Neural cell (in vitro differentiated cells): ENCODE data around the gene CACNB2. TPM values are rescaled to one million over a fixed set of nuclear protein-coding genes. Genes with fewer than 3 reads are reported as not detected.

Experiments used
- H2AFZ ChIP-seq: fragments of 200-600, 300-800 bp; sonication (generic), shearing (Covaris generic); 2 replicates; pipeline ENCODE4 v1.6.0; 2014; ENCODE audit warnings: low read depth, mild to moderate bottlenecking, antibody characterized with exemption, low read length, moderate library complexity
- H3F3A ChIP-seq: fragments of 200-600 bp; shearing (Covaris generic); 2 replicates; pipeline ENCODE4 v1.6.1; 2016; ENCODE audit warnings: mild to moderate bottlenecking, moderate library complexity, mixed read lengths, antibody characterized with exemption, low read length; ENCODE audit not compliant: insufficient read depth, poor library complexity, severe bottlenecking
- H3K27ac ChIP-seq: fragments of 200-600, 300-800 bp; sonication (generic), shearing (Covaris generic); 2 replicates; pipeline ENCODE4 v1.5.1; 2014; ENCODE audit warnings: mild to moderate bottlenecking, low read length, moderate library complexity
- H3K27me3 ChIP-seq: fragments of 300-800, 200-600 bp; sonication (generic), shearing (Covaris generic); 2 replicates; pipeline ENCODE4 v1.6.0; 2014; ENCODE audit warnings: mild to moderate bottlenecking, low read depth, low read length, moderate library complexity; ENCODE audit not compliant: insufficient read depth
- H3K36me3 ChIP-seq: fragments of 300-800, 200-600 bp; sonication (generic), shearing (Covaris generic); 2 replicates; pipeline ENCODE4 v1.5.1; 2014; ENCODE audit warnings: mild to moderate bottlenecking, antibody characterized with exemption, low read length, moderate library complexity; ENCODE audit not compliant: insufficient read depth
- H3K4me2 ChIP-seq: fragments of 300-800, 200-600 bp; sonication (generic), shearing (Covaris generic); 2 replicates; pipeline ENCODE4 v1.6.0; 2014; ENCODE audit warnings: mild to moderate bottlenecking, low read length
- H3K4me3 ChIP-seq: fragments of 300-800, 200-600 bp; sonication (generic), shearing (Covaris generic); 2 replicates; pipeline ENCODE4 v1.5.1; 2014; ENCODE audit warnings: mild to moderate bottlenecking, low read length, moderate library complexity
- H3K79me2 ChIP-seq: fragments of 200-600 bp; shearing (Covaris generic); replicated peaks from 2 replicates; pipeline ENCODE4 v1.6.0; 2014; ENCODE audit warnings: mild to moderate bottlenecking, low read length, moderate library complexity; ENCODE audit not compliant: insufficient read depth
- H3K9ac ChIP-seq: fragments of 300-800, 200-600 bp; sonication (generic), shearing (Covaris generic); 2 replicates; pipeline ENCODE4 v1.6.1; 2016; ENCODE audit warnings: mild to moderate bottlenecking, low read length, mixed read lengths
- H3K9me2 ChIP-seq: fragments of 200-600 bp; shearing (Covaris generic); 2 replicates; pipeline ENCODE4 v1.6.1; 2016; ENCODE audit warnings: mild to moderate bottlenecking, low read length, mixed read lengths; ENCODE audit not compliant: insufficient read depth
- H3K9me3 ChIP-seq: fragments of 200-600, 300-800 bp; sonication (generic), shearing (Covaris generic); 2 replicates; pipeline ENCODE4 v1.6.1; 2016; ENCODE audit warnings: mild to moderate bottlenecking, mixed run types, low read length, moderate library complexity, mixed read lengths
- H4K20me1 ChIP-seq: fragments of 200-600 bp; shearing (Covaris generic); 2 replicates; pipeline ENCODE4 v1.6.1; 2016; ENCODE audit warnings: mild to moderate bottlenecking, mixed run types; ENCODE audit not compliant: insufficient read depth
- EP300 ChIP-seq: fragments of 450-650 bp; conservative IDR thresholded peaks from 2 replicates; pipeline ENCODE4 v1.6.1; 2014; ENCODE audit warnings: antibody characterized with exemption, mild to moderate bottlenecking, moderate library complexity; ENCODE audit not compliant: poor library complexity, severe bottlenecking
- EZH2 ChIP-seq: fragments of 200-600, 300-800 bp; shearing (Covaris generic), sonication (generic); IDR thresholded peaks from 2 replicates; pipeline ENCODE4 v1.6.1; 2014; ENCODE audit warnings: antibody characterized with exemption, low read length, borderline replicate concordance, mild to moderate bottlenecking; ENCODE audit not compliant: insufficient read depth, poor library complexity, severe bottlenecking
- MXI1 ChIP-seq: fragments of 450-650 bp; conservative IDR thresholded peaks from 2 replicates; pipeline ENCODE4 v1.6.1; 2014; ENCODE audit warnings: antibody characterized with exemption, mild to moderate bottlenecking; ENCODE audit not compliant: poor library complexity, severe bottlenecking
- POLR2AphosphoS5 ChIP-seq: IDR thresholded peaks from 2 replicates; pipeline ENCODE4 v1.6.1; 2012
- RAD21 ChIP-seq: fragments of 450-650 bp; conservative IDR thresholded peaks from 2 replicates; pipeline ENCODE4 v1.6.1; 2014; ENCODE audit warnings: antibody characterized with exemption, mild to moderate bottlenecking, moderate library complexity
- SMC3 ChIP-seq: fragments of 450-650 bp; conservative IDR thresholded peaks from 2 replicates; pipeline ENCODE4 v1.6.1; 2014; ENCODE audit warnings: antibody characterized with exemption, mild to moderate bottlenecking, moderate library complexity; ENCODE audit not compliant: poor library complexity
- TAF1 ChIP-seq: IDR thresholded peaks from 2 replicates; pipeline ENCODE4 v1.6.1; 2012; ENCODE audit warnings: low read depth
- polyA plus RNA-seq: library from polyadenylated mRNA; depleted of rRNA; stranded (reverse); fragments of >200 nt; gene quantifications from 2 replicates; pipeline ENCODE4 v1.2.3, GENCODE V29; 2014
- TF ChIP-seq, protein P1 (sequence below): IDR thresholded peaks from 2 replicates; pipeline ENCODE4 v1.6.1; 2012; ENCODE audit warnings: borderline replicate concordance
- TF ChIP-seq, protein P2 (sequence below): fragments of 450-650 bp; IDR thresholded peaks from 2 replicates; pipeline ENCODE4 v1.5.1; 2014; ENCODE audit warnings: antibody characterized with exemption, mild to moderate bottlenecking, moderate library complexity; ENCODE audit not compliant: poor library complexity, severe bottlenecking

Gene CACNB2
- polyA plus RNA-seq, 1 donor from 2014 or later, result 14.3 TPM

GRCh38 chr10:18294633-18295032 is 154.4 kb downstream of the CACNB2 start:
- Histone ChIP-seq H4K20me1 (no peaks in the 10 kb centered on the region), H3K9ac (no peak overlapping the region), H3K4me3 (no peak overlapping the region), H3K9me3 (no peaks in the 10 kb centered on the region), H2AFZ (no peak overlapping the region), H3K4me2 (no peak overlapping the region), H3K27me3 (no peaks in the 10 kb centered on the region), H3K79me2 (no peaks in the 10 kb centered on the region), H3K27ac (no peak overlapping the region), H3F3A (no peaks in the 10 kb centered on the region), H3K9me2 (no peaks in the 10 kb centered on the region), H3K36me3 (peaks cover 4% of the 10 kb centered on the region)
- TF ChIP-seq, protein P1, sequence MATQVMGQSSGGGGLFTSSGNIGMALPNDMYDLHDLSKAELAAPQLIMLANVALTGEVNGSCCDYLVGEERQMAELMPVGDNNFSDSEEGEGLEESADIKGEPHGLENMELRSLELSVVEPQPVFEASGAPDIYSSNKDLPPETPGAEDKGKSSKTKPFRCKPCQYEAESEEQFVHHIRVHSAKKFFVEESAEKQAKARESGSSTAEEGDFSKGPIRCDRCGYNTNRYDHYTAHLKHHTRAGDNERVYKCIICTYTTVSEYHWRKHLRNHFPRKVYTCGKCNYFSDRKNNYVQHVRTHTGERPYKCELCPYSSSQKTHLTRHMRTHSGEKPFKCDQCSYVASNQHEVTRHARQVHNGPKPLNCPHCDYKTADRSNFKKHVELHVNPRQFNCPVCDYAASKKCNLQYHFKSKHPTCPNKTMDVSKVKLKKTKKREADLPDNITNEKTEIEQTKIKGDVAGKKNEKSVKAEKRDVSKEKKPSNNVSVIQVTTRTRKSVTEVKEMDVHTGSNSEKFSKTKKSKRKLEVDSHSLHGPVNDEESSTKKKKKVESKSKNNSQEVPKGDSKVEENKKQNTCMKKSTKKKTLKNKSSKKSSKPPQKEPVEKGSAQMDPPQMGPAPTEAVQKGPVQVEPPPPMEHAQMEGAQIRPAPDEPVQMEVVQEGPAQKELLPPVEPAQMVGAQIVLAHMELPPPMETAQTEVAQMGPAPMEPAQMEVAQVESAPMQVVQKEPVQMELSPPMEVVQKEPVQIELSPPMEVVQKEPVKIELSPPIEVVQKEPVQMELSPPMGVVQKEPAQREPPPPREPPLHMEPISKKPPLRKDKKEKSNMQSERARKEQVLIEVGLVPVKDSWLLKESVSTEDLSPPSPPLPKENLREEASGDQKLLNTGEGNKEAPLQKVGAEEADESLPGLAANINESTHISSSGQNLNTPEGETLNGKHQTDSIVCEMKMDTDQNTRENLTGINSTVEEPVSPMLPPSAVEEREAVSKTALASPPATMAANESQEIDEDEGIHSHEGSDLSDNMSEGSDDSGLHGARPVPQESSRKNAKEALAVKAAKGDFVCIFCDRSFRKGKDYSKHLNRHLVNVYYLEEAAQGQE, result no peak
- TF ChIP-seq RAD21 (no peak), TAF1 (no peak), EP300 (no peak), MXI1 (no peak), POLR2AphosphoS5 (no peak), SMC3 (no peak), EZH2 (no peak)
- TF ChIP-seq, protein P2, sequence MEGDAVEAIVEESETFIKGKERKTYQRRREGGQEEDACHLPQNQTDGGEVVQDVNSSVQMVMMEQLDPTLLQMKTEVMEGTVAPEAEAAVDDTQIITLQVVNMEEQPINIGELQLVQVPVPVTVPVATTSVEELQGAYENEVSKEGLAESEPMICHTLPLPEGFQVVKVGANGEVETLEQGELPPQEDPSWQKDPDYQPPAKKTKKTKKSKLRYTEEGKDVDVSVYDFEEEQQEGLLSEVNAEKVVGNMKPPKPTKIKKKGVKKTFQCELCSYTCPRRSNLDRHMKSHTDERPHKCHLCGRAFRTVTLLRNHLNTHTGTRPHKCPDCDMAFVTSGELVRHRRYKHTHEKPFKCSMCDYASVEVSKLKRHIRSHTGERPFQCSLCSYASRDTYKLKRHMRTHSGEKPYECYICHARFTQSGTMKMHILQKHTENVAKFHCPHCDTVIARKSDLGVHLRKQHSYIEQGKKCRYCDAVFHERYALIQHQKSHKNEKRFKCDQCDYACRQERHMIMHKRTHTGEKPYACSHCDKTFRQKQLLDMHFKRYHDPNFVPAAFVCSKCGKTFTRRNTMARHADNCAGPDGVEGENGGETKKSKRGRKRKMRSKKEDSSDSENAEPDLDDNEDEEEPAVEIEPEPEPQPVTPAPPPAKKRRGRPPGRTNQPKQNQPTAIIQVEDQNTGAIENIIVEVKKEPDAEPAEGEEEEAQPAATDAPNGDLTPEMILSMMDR, result no peak

GRCh38 chr10:18297659-18298058 is 157.4 kb downstream of the CACNB2 start:
- no peaks in the 10 kb centered on the region for H3K9me2 ChIP-seq
- H3F3A ChIP-seq, result no peaks in the 10 kb centered on the region
- no peak overlapping the region for H3K9ac ChIP-seq
- no peak overlapping the region for H3K4me3 ChIP-seq
- H2AFZ ChIP-seq, result no peak overlapping the region
- no peaks in the 10 kb centered on the region for H3K27me3 ChIP-seq
- H3K36me3 ChIP-seq, result peaks cover 4% of the 10 kb centered on the region
- H3K9me3 ChIP-seq, result no peaks in the 10 kb centered on the region
- H4K20me1 ChIP-seq, result no peaks in the 10 kb centered on the region
- H3K4me2 ChIP-seq, result no peak overlapping the region
- no peaks in the 10 kb centered on the region for H3K79me2 ChIP-seq
- no peak overlapping the region for H3K27ac ChIP-seq
- no peak for TF ChIP-seq MXI1
- TF ChIP-seq EZH2, result no peak
- TF ChIP-seq, protein P2, result no peak
- no peak for TF ChIP-seq TAF1
- TF ChIP-seq, protein P1, result no peak
- no peak for TF ChIP-seq RAD21
- no peak for TF ChIP-seq POLR2AphosphoS5
- TF ChIP-seq EP300, result no peak
- TF ChIP-seq SMC3, result no peak
